DND-41 (cell line): ENCODE data around the gene GRIPAP1.

ENCODE experiments used
- CTCF ChIP-seq: IDR thresholded peaks from 2 replicates; pipeline ENCODE4 v1.5.1; 2012; ENCODE audit warnings: borderline replicate concordance, low read length, moderate library complexity, mild to moderate bottlenecking; ENCODE audit not compliant: poor library complexity, severe bottlenecking; ENCODE audit errors: extremely low read depth
- EZH2 ChIP-seq: IDR thresholded peaks from 3 replicates; pipeline ENCODE4 v1.6.1; 2012; ENCODE audit warnings: borderline replicate concordance, low read depth, mild to moderate bottlenecking, moderate library complexity, low read length, inconsistent platforms; ENCODE audit not compliant: severe bottlenecking

- TF ChIP-seq CTCF: no peak
- TF ChIP-seq EZH2: no peak
These were observed 45.2 kb downstream of the GRIPAP1 start for GRCh38 chrX:48956728-48957414.
